Tibial nerve (tissue), 4 donors: ENCODE data around the gene ISG20L2. TPM values are rescaled to one million over a fixed set of nuclear protein-coding genes. Genes with fewer than 3 reads are reported as not detected.
A peak's percentile ranks its signal among the peaks of the same experiment; 100 is the strongest.

ENCODE experiments used
- DNase-seq, 2 donors: peaks; one replicate each; pipeline ENCODE4 v3.0.0-alpha.2; 2019; ENCODE audit warnings: low spot score in 2 of 2
- H3K27ac ChIP-seq, 4 donors: fragments of 200-600 bp; sonication (generic) in 3 of 4; one replicate each; pipeline ENCODE4 v1.5.1; 2017 to 2019; ENCODE audit warnings: mild to moderate bottlenecking in 1 of 4
- H3K27me3 ChIP-seq, 2 donors: fragments of 200-600 bp; sonication (generic) in 1 of 2; one replicate each; pipeline versions ENCODE4 v1.5.1 to v1.6.0; 2017 to 2019
- H3K36me3 ChIP-seq, 3 donors: fragments of 200-600 bp; sonication (generic); one replicate each; pipeline ENCODE4 v1.5.1; 2018 to 2019
- H3K4me1 ChIP-seq, 4 donors: fragments of 200-600 bp; sonication (generic) in 3 of 4; one replicate each; pipeline ENCODE4 v1.5.1; 2017 to 2019
- H3K4me3 ChIP-seq, 4 donors: fragments of 200-600 bp; sonication (generic) in 3 of 4; one replicate each; pipeline ENCODE4 v1.5.1; 2017 to 2019; ENCODE audit warnings: mild to moderate bottlenecking in 1 of 4, moderate library complexity in 1 of 4
- H3K9me3 ChIP-seq, 4 donors: fragments of 200-600 bp; sonication (generic) in 3 of 4; one replicate each; pipeline ENCODE4 v1.5.1; 2017 to 2019
- CTCF ChIP-seq, 5 experiments: fragments of 200-600 bp in 3 of 5; fragments of 450-650 bp in 2 of 5; sonication (generic) in 3 of 5; IDR thresholded peaks; one replicate each; pipeline ENCODE4 v1.5.1; 2016 to 2019; ENCODE audit warnings: antibody characterized with exemption in 5 of 5, mild to moderate bottlenecking in 3 of 5, moderate library complexity in 2 of 5
- EP300 ChIP-seq, 2 donors: sonication (generic); formaldehyde crosslinking; IDR thresholded peaks; one replicate each; pipeline ENCODE4 v1.6.1; 2017; ENCODE audit warnings: antibody characterized with exemption in 2 of 2, mild to moderate bottlenecking in 1 of 2
- POLR2A ChIP-seq, 2 donors: fragments of 450-650 bp; IDR thresholded peaks; one replicate each; pipeline ENCODE4 v1.6.1; 2017; ENCODE audit warnings: antibody characterized with exemption in 2 of 2, mild to moderate bottlenecking in 2 of 2, moderate library complexity in 2 of 2
- WGBS, 2 donors: methylation state at CpG; one replicate each; pipeline ENCODE4 v1.1.5; 2018; 5-methylcytosine and 5-hydroxymethylcytosine counted together
- total RNA-seq, 4 donors: library from RNA; depleted of rRNA; stranded (reverse); fragments of >200 nt; gene quantifications; one replicate each; pipeline ENCODE4 v1.1.0, GENCODE V29; 2016

ISG20L2 gene
- total RNA-seq, 4 donors from 2014 or later, result 10.1 to 24.9 (median 18.6) TPM

- DNase-seq, result no peak
- Histone ChIP-seq H3K27me3 (peaks cover 0 to 19% of the 10 kb centered on the region in 2 donors), H3K4me1 (peaks cover 0 to 94% (median 36%) of the 10 kb centered on the region in 4 donors), H3K27ac (peak overlapping the region in 2 of 4 donors; percentile 12 to 86), H3K36me3 (no peaks in the 10 kb centered on the region), H3K4me3 (no peak overlapping the region), H3K9me3 (no peaks in the 10 kb centered on the region)
- no peak for TF ChIP-seq POLR2A (IDR thresholded peaks at IDR 0.05)
- no peak for TF ChIP-seq EP300 (IDR thresholded peaks at IDR 0.05)
- no peak for TF ChIP-seq CTCF (IDR thresholded peaks at IDR 0.05)
- WGBS, 2 donors, result 38 to 56% methylated on average over 4 of the region's 4 CpGs
Observed at GRCh38 chr1:156708218-156708661, 20.3 kb downstream of the ISG20L2 start.

- Histone ChIP-seq H3K36me3 (no peaks in the 10 kb centered on the region), H3K27ac (peak overlapping the region in 2 of 4 donors; percentile 86 to 89), H3K27me3 (peaks cover 0 to 23% of the 10 kb centered on the region in 2 donors), H3K9me3 (no peaks in the 10 kb centered on the region), H3K4me3 (no peak overlapping the region), H3K4me1 (peaks cover 0 to 93% (median 36%) of the 10 kb centered on the region in 4 donors)
- DNase-seq, result peak in 1 of 2 donors; percentile 41
- 52 to 53% methylated on average over 8 of the region's 8 CpGs for WGBS, 2 donors
- TF ChIP-seq EP300 (IDR thresholded peaks at IDR 0.05), result no peak
Observed at GRCh38 chr1:156707417-156708217, 20.9 kb downstream of the ISG20L2 start.

- H3K4me3 ChIP-seq, result peak overlapping the region; percentile 35 to 58 (median 46)
- H3K27ac ChIP-seq, result peak overlapping the region; percentile 31 to 89 (median 68)
- H3K4me1 ChIP-seq, result peaks cover 0 to 87% (median 36%) of the 10 kb centered on the region in 4 donors
- H3K9me3 ChIP-seq, result no peaks in the 10 kb centered on the region
- WGBS, 2 donors, result 5% methylated on average over 29 of the region's 29 CpGs
- TF ChIP-seq POLR2A (IDR thresholded peaks at IDR 0.05) (no peak), CTCF (IDR thresholded peaks at IDR 0.05) (no peak), EP300 (IDR thresholded peaks at IDR 0.05) (no peak)
- H3K36me3 ChIP-seq, result no peaks in the 10 kb centered on the region
- peaks cover 0 to 23% of the 10 kb centered on the region in 2 donors for H3K27me3 ChIP-seq
- peak; percentile 60 to 63 for DNase-seq
Observed at GRCh38 chr1:156706657-156707416, 21.7 kb downstream of the ISG20L2 start.

- H3K27me3 ChIP-seq, result peaks cover 0 to 23% of the 10 kb centered on the region in 2 donors
- H3K27ac ChIP-seq, result peak overlapping the region; percentile 31 to 89 (median 68)
- peak; percentile 49 to 68 for DNase-seq
- H3K4me1 ChIP-seq, result peaks cover 0 to 82% (median 36%) of the 10 kb centered on the region in 4 donors
- peak overlapping the region; percentile 35 to 58 (median 46) for H3K4me3 ChIP-seq
- WGBS, 2 donors, result 1% methylated on average over 31 to 45 of the region's 45 CpGs
- peak; percentile 69 to 88 (median 76) for TF ChIP-seq CTCF (IDR thresholded peaks at IDR 0.05)
- TF ChIP-seq EP300 (IDR thresholded peaks at IDR 0.05), result no peak
- TF ChIP-seq POLR2A (IDR thresholded peaks at IDR 0.05), result no peak
- H3K9me3 ChIP-seq, result no peaks in the 10 kb centered on the region
- no peaks in the 10 kb centered on the region for H3K36me3 ChIP-seq
Observed at GRCh38 chr1:156705918-156706656, 22.5 kb downstream of the ISG20L2 start.

- peak within 1 kb of the TSS; percentile 31 to 89 (median 68) for H3K27ac ChIP-seq
- peaks cover 0 to 4% (median 0%) of the 10 kb centered on the region in 3 donors for H3K36me3 ChIP-seq
- TF ChIP-seq POLR2A (IDR thresholded peaks at IDR 0.05), result no peak
- no peak for TF ChIP-seq EP300 (IDR thresholded peaks at IDR 0.05)
- TF ChIP-seq CTCF (IDR thresholded peaks at IDR 0.05), result no peak
- H3K4me3 ChIP-seq, result peak within 1 kb of the TSS; percentile 35 to 58 (median 46)
- no peaks in the 10 kb centered on the region for H3K9me3 ChIP-seq
- peaks cover 0 to 75% (median 36%) of the 10 kb centered on the region in 4 donors for H3K4me1 ChIP-seq
- WGBS, 2 donors, result 2% methylated on average over 31 to 38 of the region's 42 CpGs
- peaks cover 0 to 23% of the 10 kb centered on the region in 2 donors for H3K27me3 ChIP-seq
- DNase-seq, result no peak
Observed at GRCh38 chr1:156705321-156705917, 23.1 kb downstream of the ISG20L2 start, which contains the start of gene CRABP2. Gene CRABP2, minus strand, starts transcription at chr1:156705583. Its CDS starts 137 bp downstream, at chr1:156705446.
